Brain microvascular endothelial cell (primary cell): ENCODE measurements around the gene GPR160.

Experiments used
- DNase-seq: peaks from one replicate; pipeline ENCODE4 v3.0.0-alpha.2; 2020
- H3K27ac ChIP-seq: fragments of 250-450 bp; sonication (Bioruptor Pico); 2 replicates; pipeline ENCODE4 v1.5.1; 2020; ENCODE audit warnings: mild to moderate bottlenecking, moderate library complexity
- H3K27me3 ChIP-seq: fragments of 250-450 bp; sonication (Bioruptor Pico); replicated peaks from 2 replicates; pipeline ENCODE4 v1.5.1; 2020; ENCODE audit warnings: mild to moderate bottlenecking
- H3K36me3 ChIP-seq: fragments of 250-450 bp; sonication (Bioruptor Pico); replicated peaks from 2 replicates; pipeline ENCODE4 v1.5.1; 2020; ENCODE audit warnings: mild to moderate bottlenecking
- H3K4me3 ChIP-seq: 2 replicates; pipeline ENCODE4 v1.5.1; 2011; ENCODE audit warnings: low read depth, mild to moderate bottlenecking, control low read depth, low read length, moderate library complexity
- CTCF ChIP-seq: IDR thresholded peaks from 2 replicates; pipeline ENCODE4 v1.5.1; 2011; ENCODE audit warnings: low read depth, mild to moderate bottlenecking, moderate library complexity, low read length, control low read depth, inconsistent platforms; ENCODE audit errors: missing control alignments
- in situ Hi-C: cut with HindIII; loops from 2 replicates; pipeline ENCODE4 v1.10.0; 2017; ENCODE audit warnings: low sequenced_read_pairs, low pct_ligation_motif_present

GPR160 gene

GRCh38 chr3:170083343-170083742, 45.5 kb downstream of the GPR160 start:
- no peak overlapping the region for H3K4me3 ChIP-seq
- H3K27ac ChIP-seq: no peak overlapping the region
- no peak for DNase-seq
- in situ Hi-C loops: no loop called here
- no peak for TF ChIP-seq CTCF
- H3K36me3 ChIP-seq: peaks cover 10% of the 10 kb centered on the region
- H3K27me3 ChIP-seq: no peaks in the 10 kb centered on the region

- no peak overlapping the region for H3K4me3 ChIP-seq
- no peak for TF ChIP-seq CTCF
- H3K36me3 ChIP-seq: peaks cover 10% of the 10 kb centered on the region
- no peak overlapping the region for H3K27ac ChIP-seq
- H3K27me3 ChIP-seq: no peaks in the 10 kb centered on the region
- DNase-seq: no peak
- in situ Hi-C loops: no loop called here
Observed at GRCh38 chr3:170085396-170085795, 47.6 kb downstream of the GPR160 start.

- no peak for DNase-seq
- H3K36me3 ChIP-seq: peaks cover 3% of the 10 kb centered on the region
- in situ Hi-C loops: no loop called here
- H3K27me3 ChIP-seq: no peaks in the 10 kb centered on the region
- H3K4me3 ChIP-seq: no peak overlapping the region
- TF ChIP-seq CTCF: no peak
- no peak overlapping the region for H3K27ac ChIP-seq
Observed at GRCh38 chr3:170089862-170090600, 52.2 kb downstream of the GPR160 start.

- in situ Hi-C loops: no loop called here
- Histone ChIP-seq H3K4me3 (no peak overlapping the region), H3K27me3 (no peaks in the 10 kb centered on the region), H3K27ac (no peak overlapping the region), H3K36me3 (peaks cover under 1% of the 10 kb centered on the region)
- TF ChIP-seq CTCF: no peak
- DNase-seq: no peak
Observed at GRCh38 chr3:170090601-170090981, 52.8 kb downstream of the GPR160 start.

GRCh38 chr3:170092907-170093306, 55.1 kb downstream of the GPR160 start:
- H3K27me3 ChIP-seq: no peaks in the 10 kb centered on the region
- H3K4me3 ChIP-seq: no peak overlapping the region
- peaks cover 10% of the 10 kb centered on the region for H3K36me3 ChIP-seq
- no peak for TF ChIP-seq CTCF
- in situ Hi-C loops: no loop called here
- no peak for DNase-seq
- no peak overlapping the region for H3K27ac ChIP-seq

- Histone ChIP-seq H3K27me3 (no peaks in the 10 kb centered on the region), H3K4me3 (no peak overlapping the region), H3K27ac (no peak overlapping the region), H3K36me3 (peaks cover 12% of the 10 kb centered on the region)
- no peak for TF ChIP-seq CTCF
- in situ Hi-C loops: no loop called here
- no peak for DNase-seq
Observed at GRCh38 chr3:170095771-170096170, 58.0 kb downstream of the GPR160 start.
